ENCODE data around the gene ACOX1. TPM values are rescaled to one million over a fixed set of nuclear protein-coding genes. Genes with fewer than 3 reads are reported as not detected.

Gene ACOX1
- total RNA-seq, 1 experiment from 2014 or later, result 50.2 TPM

DNA sequence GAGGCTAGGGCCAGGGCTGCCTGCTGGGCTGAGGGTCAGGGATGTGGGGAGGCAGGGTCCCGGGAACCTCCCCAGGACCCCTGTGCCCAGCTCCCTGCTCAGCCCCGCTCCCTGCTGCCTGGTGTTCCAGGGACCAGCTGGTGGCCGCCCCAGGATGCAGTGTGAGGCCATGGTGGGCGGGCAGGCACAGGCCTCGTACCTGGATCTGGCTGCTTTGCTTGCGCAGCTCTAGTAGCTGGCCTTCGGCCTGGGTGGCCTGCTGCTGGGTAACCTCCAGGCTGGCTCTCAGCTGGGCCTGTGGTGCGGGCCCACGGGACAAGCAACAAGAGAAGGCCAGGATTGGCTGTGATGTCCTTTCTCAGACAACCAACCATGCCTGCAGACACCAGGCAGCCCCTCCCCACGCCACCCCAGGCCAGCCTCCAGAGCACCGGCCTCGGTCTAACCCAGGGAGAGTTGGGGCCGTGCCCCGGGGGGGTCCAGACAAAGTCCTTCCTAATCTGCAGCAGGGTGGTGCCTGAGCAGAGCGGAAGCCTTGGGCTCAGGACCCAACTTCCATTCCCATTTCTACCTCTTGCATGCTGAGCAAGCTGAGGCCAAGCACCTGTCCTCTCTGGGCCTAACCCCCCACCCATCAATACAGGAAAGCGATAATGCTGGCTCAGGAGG lies 86.3 kb downstream of the ACOX1 start:
- intact Hi-C loops (cut with micrococcal nuclease), result no loop called here
- ChIA-PET RAD21 (ENCODE audit: low non-redundant PET in 1 of 2, low total read pairs in 2 of 2, uncharacterized antibody in 2 of 2, unreplicated experiment in 2 of 2) (no interaction called here), POLR2A (interaction anchor here (1.5 to 5.1 kb wide), 2 partner anchors 14 to 113 kb away, joined by 4 to 22 read pairs; partner anchors contain the start of gene TRIM47), CTCF (interaction anchor here (0.6 to 1.0 kb wide), 2 partner anchors 13 to 38 kb away, joined by 3 read pairs; partner anchors contain the start of gene WBP2)
- H4K20me1 ChIP-seq (ENCODE audit: insufficient read depth), result no peaks in the 10 kb centered on the region
- ATAC-seq (no peak), DNase-seq (ENCODE audit: low read depth, low spot score) (no peak)
- peaks cover 20 to 40% of the 10 kb centered on the region in 2 experiments for H3K4me1 ChIP-seq (ENCODE audit: control insufficient read depth in 1 of 2, insufficient read depth in 2 of 2, low read length in 2 of 2)
- peaks cover 25% of the 10 kb centered on the region; the same call in 1 of the 2 replicates for H3K79me2 ChIP-seq (ENCODE audit: insufficient read depth, low read length)
- no peak overlapping the region for H3K4me3 ChIP-seq (replicated peaks in 1 of 2; ENCODE audit: low read depth in 1 of 2, low read length in 2 of 2)
- no peaks in the 10 kb centered on the region for H3K9me3 ChIP-seq (ENCODE audit: control insufficient read depth in 1 of 2, insufficient read depth in 1 of 2, low read depth in 1 of 2, low read length in 2 of 2)
- H2AFZ ChIP-seq (ENCODE audit: low read depth, low read length, poor library complexity, severe bottlenecking), result no peak overlapping the region
- no peaks in the 10 kb centered on the region for H3K9me2 ChIP-seq (ENCODE audit: insufficient read depth)
- no peak overlapping the region; the same call in 1 of the 2 replicates for H3K27ac ChIP-seq (ENCODE audit: low read depth, low read length)
- H3K9ac ChIP-seq (ENCODE audit: low read length), result no peak overlapping the region
- no peak overlapping the region for H3K4me2 ChIP-seq (ENCODE audit: low read length)
- TF ChIP-seq FOSL1 (IDR thresholded peaks at IDR 0.05; ENCODE audit: low read depth) (no peak), JUND (IDR thresholded peaks at IDR 0.05) (no peak), EGR1 (IDR thresholded peaks at IDR 0.05; ENCODE audit: low read depth) (no peak), REST (IDR thresholded peaks at IDR 0.05; ENCODE audit: low read depth) (no peak), SRF (IDR thresholded peaks at IDR 0.05; ENCODE audit: low read depth) (no peak), CTCF (IDR thresholded peaks at IDR 0.05 in 2 of 3, conservative IDR thresholded peaks at IDR 0.05 in 1 of 3; ENCODE audit: borderline replicate concordance in 1 of 3, insufficient read depth in 1 of 3, low read depth in 2 of 3, low read length in 2 of 3) (no peak), ZNF274 (IDR thresholded peaks at IDR 0.05; ENCODE audit: low read depth, low read length) (no peak), ZFX (IDR thresholded peaks at IDR 0.05) (no peak), EZH2 (IDR thresholded peaks at IDR 0.05) (no peak), ZBTB33 (IDR thresholded peaks at IDR 0.05; ENCODE audit: extremely low read depth, insufficient replicate concordance, low read length) (no peak), SIN3A (IDR thresholded peaks at IDR 0.05; ENCODE audit: low read depth) (no peak), EZH2phosphoT487 (IDR thresholded peaks at IDR 0.05; ENCODE audit: borderline replicate concordance) (no peak), SP1 (IDR thresholded peaks at IDR 0.05; ENCODE audit: low read depth) (no peak), ELF1 (IDR thresholded peaks at IDR 0.05; ENCODE audit: borderline replicate concordance, low read depth) (no peak)
- H3K27me3 ChIP-seq (ENCODE audit: insufficient read depth, low read length), result no peaks in the 10 kb centered on the region
- H3K36me3 ChIP-seq (ENCODE audit: control insufficient read depth in 1 of 2, insufficient read depth in 2 of 2, low read length in 2 of 2), result peaks cover 0 to 4% of the 10 kb centered on the region in 2 experiments; a peak in 1 of 4 replicates
- no TSS peak for BruUV-seq (replicated peaks)

Data from HCT116 (cell line).